RKO (cell line): ENCODE measurements around the gene CDON.
"Not testable (repeated sequence)": the region's sequence is repeated elsewhere in the genome, so short reads cannot be mapped to it uniquely, and the experiment has no call there.

Experiments used
- DNase-seq: peaks from one replicate; pipeline ENCODE4 v3.0.0-alpha.2; 2016; ENCODE audit warnings: low spot score

The CDON gene

GRCh38 chr11:125922156-125922555, 140.5 kb downstream of the CDON start:
- DNase-seq, result no peak

GRCh38 chr11:125921042-125921441, 141.6 kb downstream of the CDON start:
- DNase-seq, result no peak

- no peak for DNase-seq
These were observed 144.4 kb downstream of the CDON start for GRCh38 chr11:125918140-125918840.

- DNase-seq, result no peak
These were observed 145.9 kb downstream of the CDON start for GRCh38 chr11:125916683-125917347.

- DNase-seq, result not testable (repeated sequence)
These were observed 148.1 kb downstream of the CDON start for GRCh38 chr11:125914601-125915000.

- no peak for DNase-seq
These were observed 152.3 kb downstream of the CDON start for GRCh38 chr11:125910226-125910849.
